Brain microvascular endothelial cell (primary cell): Measurements from ENCODE around the gene AKAP11.

Experiments
- DNase-seq: peaks from one replicate; pipeline ENCODE4 v3.0.0-alpha.2; 2020
- H3K27ac ChIP-seq: fragments of 250-450 bp; sonication (Bioruptor Pico); 2 replicates; pipeline ENCODE4 v1.5.1; 2020; ENCODE audit warnings: mild to moderate bottlenecking, moderate library complexity
- H3K27me3 ChIP-seq: fragments of 250-450 bp; sonication (Bioruptor Pico); replicated peaks from 2 replicates; pipeline ENCODE4 v1.5.1; 2020; ENCODE audit warnings: mild to moderate bottlenecking
- H3K36me3 ChIP-seq: fragments of 250-450 bp; sonication (Bioruptor Pico); replicated peaks from 2 replicates; pipeline ENCODE4 v1.5.1; 2020; ENCODE audit warnings: mild to moderate bottlenecking
- H3K4me3 ChIP-seq: 2 replicates; pipeline ENCODE4 v1.5.1; 2011; ENCODE audit warnings: low read depth, mild to moderate bottlenecking, control low read depth, low read length, moderate library complexity
- CTCF ChIP-seq: IDR thresholded peaks from 2 replicates; pipeline ENCODE4 v1.5.1; 2011; ENCODE audit warnings: low read depth, mild to moderate bottlenecking, moderate library complexity, low read length, control low read depth, inconsistent platforms; ENCODE audit errors: missing control alignments
- in situ Hi-C: cut with HindIII; loops from 2 replicates; pipeline ENCODE4 v1.10.0; 2017; ENCODE audit warnings: low sequenced_read_pairs, low pct_ligation_motif_present

Gene AKAP11

GRCh38 chr13:42255886-42256285, 16.1 kb upstream of the AKAP11 start:
- H3K4me3 ChIP-seq: no peak overlapping the region
- in situ Hi-C loops: no loop called here
- no peaks in the 10 kb centered on the region for H3K36me3 ChIP-seq
- no peak overlapping the region for H3K27ac ChIP-seq
- DNase-seq: no peak
- H3K27me3 ChIP-seq: no peaks in the 10 kb centered on the region
- TF ChIP-seq CTCF: no peak

GRCh38 chr13:42258747-42259146, 13.2 kb upstream of the AKAP11 start:
- Histone ChIP-seq H3K4me3 (no peak overlapping the region), H3K27me3 (no peaks in the 10 kb centered on the region), H3K36me3 (no peaks in the 10 kb centered on the region), H3K27ac (no peak overlapping the region)
- DNase-seq: no peak
- in situ Hi-C loops: no loop called here
- TF ChIP-seq CTCF: no peak

GRCh38 chr13:42259515-42259914, 12.4 kb upstream of the AKAP11 start:
- H3K27me3 ChIP-seq: no peaks in the 10 kb centered on the region
- TF ChIP-seq CTCF: no peak
- no peak for DNase-seq
- in situ Hi-C loops: no loop called here
- H3K27ac ChIP-seq: no peak overlapping the region
- H3K4me3 ChIP-seq: no peak overlapping the region
- H3K36me3 ChIP-seq: no peaks in the 10 kb centered on the region

GRCh38 chr13:42260903-42261654, 10.9 kb upstream of the AKAP11 start:
- Histone ChIP-seq H3K27ac (no peak overlapping the region), H3K27me3 (no peaks in the 10 kb centered on the region), H3K36me3 (no peaks in the 10 kb centered on the region), H3K4me3 (no peak overlapping the region)
- TF ChIP-seq CTCF: no peak
- in situ Hi-C loops: no loop called here
- no peak for DNase-seq

GRCh38 chr13:42266473-42266872, 5.5 kb upstream of the AKAP11 start:
- Histone ChIP-seq H3K36me3 (no peaks in the 10 kb centered on the region), H3K27ac (peak overlapping the region; percentile 14), H3K27me3 (no peaks in the 10 kb centered on the region), H3K4me3 (no peak overlapping the region)
- no peak for TF ChIP-seq CTCF
- in situ Hi-C loops: no loop called here
- peak; percentile 57 for DNase-seq
